ENCODE data around the gene YAF2. TPM values are rescaled to one million over a fixed set of nuclear protein-coding genes. Genes with fewer than 3 reads are reported as not detected.

The YAF2 gene, protein sequence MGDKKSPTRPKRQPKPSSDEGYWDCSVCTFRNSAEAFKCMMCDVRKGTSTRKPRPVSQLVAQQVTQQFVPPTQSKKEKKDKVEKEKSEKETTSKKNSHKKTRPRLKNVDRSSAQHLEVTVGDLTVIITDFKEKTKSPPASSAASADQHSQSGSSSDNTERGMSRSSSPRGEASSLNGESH
- polyA plus RNA-seq = 10 to 100 TPM; 13.8 to 24.5 (median 16.4) TPM

DNA sequence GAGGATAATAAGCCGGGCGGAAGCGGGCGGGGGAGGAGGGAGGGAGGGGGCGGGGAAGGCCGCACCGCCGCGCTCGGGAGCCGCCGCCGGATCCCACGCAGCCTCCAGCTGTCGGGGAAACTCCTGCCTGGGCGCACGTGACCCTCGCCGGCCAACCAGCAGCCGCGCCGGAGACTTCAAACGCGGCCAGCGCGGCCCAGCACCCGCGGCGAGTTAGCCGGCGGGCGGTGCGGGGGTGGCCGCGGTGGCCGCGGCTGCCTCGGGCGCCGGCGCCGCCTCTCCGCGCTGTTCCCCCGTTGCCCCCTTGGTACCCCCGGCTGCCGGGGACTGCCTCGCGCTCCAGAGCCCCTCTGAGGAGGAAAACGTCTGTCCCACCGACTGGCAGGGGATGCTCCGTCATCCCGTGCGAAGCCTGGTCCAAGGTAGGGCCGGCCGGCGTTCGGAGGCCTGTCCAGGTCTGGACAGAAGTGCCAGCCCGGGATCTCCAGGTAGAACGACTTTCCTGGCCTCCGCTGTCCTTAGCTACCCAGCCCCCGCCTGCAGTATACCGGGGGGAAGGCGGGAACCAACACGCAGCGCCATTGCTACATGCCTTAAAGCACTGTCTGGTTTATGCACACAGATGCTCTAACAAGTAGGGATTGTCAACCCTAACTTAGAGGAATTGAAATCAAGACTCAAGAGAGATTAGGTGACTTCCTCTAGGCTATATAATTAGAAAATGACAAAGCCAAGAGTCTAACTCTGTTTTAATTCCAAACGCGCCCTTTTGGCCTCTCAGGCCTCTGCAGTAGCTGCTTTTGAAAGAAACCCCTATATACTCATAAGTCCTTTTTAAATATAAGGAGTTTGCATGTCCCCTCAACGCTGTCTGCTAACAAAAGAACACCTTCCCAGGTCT, at the start of gene YAF2:
TSS of gene YAF2 (minus strand) at position 9 of the 901 bp plus-strand sequence. CDS start 68 bp downstream, outside the sequence.
- peaks cover 34 to 56% of the 10 kb centered on the region in 2 donors for H3K4me1 Mint-ChIP-seq
- DNase-seq = peak; percentile 85 to 88 (median 86)
- peak within 1 kb of the TSS; percentile 88 to 97 (median 94) for H3K27ac Mint-ChIP-seq
- H3K4me3 Mint-ChIP-seq = peak within 1 kb of the TSS; percentile 84 to 94 (median 89)
- no peaks in the 10 kb centered on the region for H3K9me3 Mint-ChIP-seq
- H3K27me3 Mint-ChIP-seq (ENCODE audit: low read depth in 3 of 3) = peaks cover 7 to 20% (median 8%) of the 10 kb centered on the region in 3 donors
- H3K36me3 Mint-ChIP-seq = peaks cover 0 to 6% (median 5%) of the 10 kb centered on the region in 3 donors

DNA sequence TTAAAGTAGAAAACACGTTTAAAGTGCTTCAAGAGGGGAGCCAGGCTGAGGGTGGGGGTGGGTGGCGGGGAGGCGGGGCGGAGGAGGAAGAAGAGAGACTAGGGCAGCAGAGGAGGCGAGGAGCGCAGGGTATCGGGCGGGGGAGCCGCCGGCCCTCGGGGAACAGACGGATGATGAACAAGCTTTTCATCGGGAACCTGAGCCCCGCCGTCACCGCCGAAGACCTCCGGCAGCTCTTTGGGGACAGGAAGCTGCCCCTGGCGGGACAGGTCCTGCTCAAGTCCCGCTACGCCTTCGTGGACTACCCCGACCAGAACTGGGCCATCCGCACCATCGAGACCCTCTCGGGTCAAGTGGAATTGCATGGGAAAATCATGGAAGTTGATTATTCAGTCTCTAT, 48.7 kb upstream of the YAF2 start:
- Mint-ChIP-seq H3K4me3 (no peak overlapping the region), H3K36me3 (no peaks in the 10 kb centered on the region)

DNA sequence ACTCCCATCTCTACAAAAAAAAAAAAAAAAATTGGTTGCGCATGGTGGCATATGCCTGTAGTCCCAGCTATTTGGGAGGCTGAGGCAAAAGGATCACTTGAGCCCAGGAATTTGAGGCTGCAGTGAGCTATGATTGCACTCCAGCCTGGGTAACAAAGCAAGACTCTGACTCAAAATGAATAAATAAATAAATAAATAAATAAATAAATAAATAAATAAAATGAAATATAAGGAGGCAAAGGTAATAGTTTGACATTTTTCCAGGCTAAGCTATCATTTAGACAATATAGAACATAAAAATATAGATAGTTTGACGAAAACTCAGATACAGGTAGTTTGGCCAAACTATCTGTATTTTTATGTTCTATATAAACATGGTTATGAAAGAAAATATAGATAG, 47.4 kb upstream of the YAF2 start:
- Mint-ChIP-seq H3K27ac (no peak overlapping the region), H3K4me3 (no peak overlapping the region), H3K36me3 (no peaks in the 10 kb centered on the region), H3K9me3 (no peaks in the 10 kb centered on the region), H3K4me1 (peaks cover 0 to 8% of the 10 kb centered on the region in 2 donors), H3K27me3 (ENCODE audit: low read depth in 3 of 3) (peaks cover 0 to 4% (median 3%) of the 10 kb centered on the region in 3 donors)
- DNase-seq = no peak

More for the DNA sequence above, 48.7 kb upstream of the YAF2 start:
- Mint-ChIP-seq H3K4me1 (peaks cover 0 to 8% of the 10 kb centered on the region in 2 donors), H3K27me3 (ENCODE audit: low read depth in 3 of 3) (peaks cover 0 to 4% (median 3%) of the 10 kb centered on the region in 3 donors), H3K27ac (no peak overlapping the region), H3K9me3 (no peaks in the 10 kb centered on the region)
- no peak for DNase-seq

DNA sequence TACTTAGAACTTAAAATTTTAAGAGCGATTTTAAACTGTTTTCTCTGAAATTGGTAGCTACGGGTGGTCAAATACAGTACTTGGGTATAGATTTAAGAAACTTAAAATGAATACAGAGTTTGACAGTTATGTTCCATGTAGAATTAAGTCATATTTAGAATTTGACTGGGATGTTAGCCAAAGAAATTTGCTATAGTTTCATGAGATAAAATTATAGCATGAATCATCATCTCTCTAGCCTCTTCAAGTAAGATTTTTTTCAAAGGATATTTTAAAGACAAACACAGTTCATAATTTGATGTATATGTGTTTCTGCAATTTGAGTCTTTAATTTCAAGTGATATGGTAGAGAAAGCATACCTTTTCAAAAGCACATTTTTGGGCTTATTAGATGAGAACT, 46.8 kb upstream of the YAF2 start:
- Mint-ChIP-seq H3K27ac (no peak overlapping the region), H3K4me3 (no peak overlapping the region), H3K36me3 (no peaks in the 10 kb centered on the region), H3K9me3 (no peaks in the 10 kb centered on the region), H3K27me3 (ENCODE audit: low read depth in 3 of 3) (peaks cover 0 to 4% (median 3%) of the 10 kb centered on the region in 3 donors), H3K4me1 (peaks cover 0 to 8% of the 10 kb centered on the region in 2 donors)
- DNase-seq = no peak

DNA sequence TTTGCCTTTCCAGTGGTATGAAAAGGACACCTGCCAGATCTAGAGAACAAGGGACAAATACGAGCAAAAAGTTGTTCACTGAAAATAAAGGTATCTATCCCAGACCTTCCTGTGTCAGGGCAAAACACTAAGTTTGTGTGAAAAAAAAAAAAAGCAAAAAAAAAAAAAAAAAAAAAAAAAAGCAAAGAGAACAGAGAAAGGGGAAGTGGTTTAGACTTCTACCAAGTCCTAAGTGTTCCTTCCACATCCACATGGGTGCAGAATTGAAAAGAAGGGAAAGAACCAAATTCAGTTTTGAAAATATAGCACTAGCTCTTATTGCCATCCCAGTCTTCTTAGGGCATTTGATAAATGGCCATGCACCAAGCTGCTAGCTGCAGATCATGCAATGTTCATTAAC, 46.1 kb upstream of the YAF2 start:
- Mint-ChIP-seq H3K27me3 (ENCODE audit: low read depth in 3 of 3) (peaks cover 0 to 4% (median 1%) of the 10 kb centered on the region in 3 donors), H3K9me3 (no peaks in the 10 kb centered on the region), H3K27ac (peak overlapping the region in 1 of 6 donors; percentile 42), H3K4me3 (no peak overlapping the region), H3K36me3 (no peaks in the 10 kb centered on the region), H3K4me1 (peaks cover 0 to 8% of the 10 kb centered on the region in 2 donors)
- no peak for DNase-seq

DNA sequence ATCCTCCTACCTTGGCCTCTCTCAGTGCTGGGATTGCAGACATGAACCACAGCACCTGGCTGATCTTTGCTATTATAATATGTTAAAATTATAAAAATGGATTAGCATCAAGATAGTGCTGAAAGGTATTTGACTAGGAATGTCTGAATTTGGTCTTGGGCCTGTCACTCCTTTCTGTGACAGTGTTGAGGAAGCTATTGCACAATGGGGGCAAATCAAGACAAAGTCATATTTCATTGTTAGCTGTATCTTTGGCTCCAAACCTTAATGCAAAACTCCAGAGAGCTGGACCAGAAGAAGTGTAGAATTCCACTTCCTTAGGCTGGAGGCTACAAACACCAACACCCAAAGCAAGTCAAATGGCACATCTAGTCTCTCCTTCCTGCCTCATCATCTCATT, 45.7 kb upstream of the YAF2 start:
- peaks cover 0 to 4% (median 1%) of the 10 kb centered on the region in 3 donors for H3K27me3 Mint-ChIP-seq (ENCODE audit: low read depth in 3 of 3)
- no peak overlapping the region for H3K4me3 Mint-ChIP-seq
- DNase-seq = no peak
- peaks cover 0 to 8% of the 10 kb centered on the region in 2 donors for H3K4me1 Mint-ChIP-seq
- H3K9me3 Mint-ChIP-seq = no peaks in the 10 kb centered on the region
- H3K36me3 Mint-ChIP-seq = no peaks in the 10 kb centered on the region
- peak overlapping the region in 1 of 6 donors; percentile 42 for H3K27ac Mint-ChIP-seq

DNA sequence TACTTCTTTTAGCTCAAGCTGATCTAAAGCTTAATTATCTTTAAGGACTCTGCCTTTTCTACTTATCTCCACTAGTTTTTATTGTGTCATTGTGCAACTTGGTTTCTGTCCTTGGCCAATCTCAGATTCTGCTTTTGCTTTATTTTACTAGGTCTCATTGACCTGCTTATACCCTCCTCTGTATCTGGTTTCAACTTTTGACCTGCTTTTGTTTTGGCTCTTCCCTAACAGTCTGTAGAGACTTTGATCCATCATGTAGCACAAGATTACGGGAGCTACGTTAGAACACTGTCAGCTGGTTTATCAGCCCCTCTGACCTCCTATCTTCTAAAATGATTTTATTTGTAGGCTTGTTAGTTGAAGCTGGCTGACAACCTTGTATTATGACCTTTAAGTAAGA, 44.2 kb upstream of the YAF2 start:
- Mint-ChIP-seq H3K4me3 (no peak overlapping the region), H3K36me3 (no peaks in the 10 kb centered on the region), H3K4me1 (peaks cover 0 to 8% of the 10 kb centered on the region in 2 donors), H3K9me3 (no peaks in the 10 kb centered on the region), H3K27me3 (ENCODE audit: low read depth in 3 of 3) (peaks cover 0 to 5% (median 0%) of the 10 kb centered on the region in 3 donors), H3K27ac (no peak overlapping the region)
- no peak for DNase-seq

DNA sequence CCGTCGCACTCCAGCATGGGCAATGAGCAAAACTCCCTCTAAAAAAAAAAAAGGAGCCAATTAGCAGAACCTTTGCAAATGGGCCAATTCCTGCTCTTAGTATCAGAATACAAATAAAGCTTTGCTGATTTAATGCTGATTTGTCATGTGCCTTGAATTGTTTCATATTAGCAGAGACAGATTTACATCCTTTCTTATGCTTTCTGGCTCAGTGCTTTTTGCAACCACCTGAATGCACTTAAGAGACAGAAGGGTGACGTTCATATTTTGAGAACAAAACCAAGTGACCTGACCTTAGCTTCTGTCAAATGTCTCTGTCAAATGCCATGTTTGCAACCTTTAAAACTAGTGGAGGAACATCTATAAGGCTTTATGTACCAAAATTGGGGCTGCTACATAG, 43.8 kb upstream of the YAF2 start:
- peaks cover 0 to 8% of the 10 kb centered on the region in 2 donors for H3K4me1 Mint-ChIP-seq

DNA sequence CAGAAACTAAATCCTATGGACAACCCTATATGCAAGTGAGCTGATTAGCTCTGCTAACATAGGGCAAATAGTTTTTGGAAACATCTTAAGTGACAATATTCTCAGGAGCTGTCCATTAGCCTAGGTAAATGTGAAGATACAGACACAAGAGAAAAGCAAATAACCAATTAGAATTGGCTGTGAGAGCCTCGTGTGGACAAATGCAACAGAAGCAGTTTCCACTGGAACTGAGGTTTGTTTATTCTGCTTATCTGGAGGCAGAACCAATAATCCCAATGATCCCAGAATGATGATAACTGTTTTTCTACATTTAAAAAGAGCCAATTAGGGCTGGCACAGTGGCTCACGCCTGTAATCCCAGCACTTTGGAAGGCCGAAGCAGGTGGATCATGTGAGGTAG, 43.2 kb upstream of the YAF2 start:
- DNase-seq = no peak
- Mint-ChIP-seq H3K27me3 (ENCODE audit: low read depth in 3 of 3) (peaks cover 1 to 3% (median 2%) of the 10 kb centered on the region in 3 donors), H3K4me1 (peaks cover 0 to 8% of the 10 kb centered on the region in 2 donors), H3K4me3 (no peak overlapping the region), H3K36me3 (no peaks in the 10 kb centered on the region), H3K27ac (no peak overlapping the region), H3K9me3 (no peaks in the 10 kb centered on the region)

More for the DNA sequence above, 43.8 kb upstream of the YAF2 start:
- DNase-seq = no peak
- H3K27ac Mint-ChIP-seq = no peak overlapping the region
- H3K4me3 Mint-ChIP-seq = no peak overlapping the region
- peaks cover 0 to 3% (median 1%) of the 10 kb centered on the region in 3 donors for H3K27me3 Mint-ChIP-seq (ENCODE audit: low read depth in 3 of 3)
- no peaks in the 10 kb centered on the region for H3K9me3 Mint-ChIP-seq
- no peaks in the 10 kb centered on the region for H3K36me3 Mint-ChIP-seq

DNA sequence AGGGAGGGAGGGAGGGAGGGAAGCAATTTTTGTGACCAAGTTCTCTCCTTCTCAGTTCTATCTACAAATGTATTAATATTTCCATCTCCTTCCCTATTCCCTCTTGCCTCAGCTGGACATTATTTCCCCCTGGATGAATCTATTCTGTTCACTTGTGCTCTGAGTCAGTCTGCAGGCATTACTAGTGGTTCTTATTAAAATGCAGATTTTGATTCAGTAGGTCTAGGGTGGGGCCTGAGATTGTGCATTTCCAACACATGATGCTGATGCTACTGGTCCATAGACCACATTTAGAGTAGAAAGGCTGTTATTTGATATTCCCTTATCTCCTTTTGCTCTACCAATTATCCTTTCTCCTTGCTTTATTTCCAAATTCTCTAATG, 40.1 kb upstream of the YAF2 start:
- no peaks in the 10 kb centered on the region for H3K9me3 Mint-ChIP-seq
- H3K4me1 Mint-ChIP-seq = no peaks in the 10 kb centered on the region
- no peak for DNase-seq
- no peak overlapping the region for H3K4me3 Mint-ChIP-seq
- peaks cover 3% of the 10 kb centered on the region in 3 donors for H3K27me3 Mint-ChIP-seq (ENCODE audit: low read depth in 3 of 3)
- no peak overlapping the region for H3K27ac Mint-ChIP-seq
- H3K36me3 Mint-ChIP-seq = no peaks in the 10 kb centered on the region

DNA sequence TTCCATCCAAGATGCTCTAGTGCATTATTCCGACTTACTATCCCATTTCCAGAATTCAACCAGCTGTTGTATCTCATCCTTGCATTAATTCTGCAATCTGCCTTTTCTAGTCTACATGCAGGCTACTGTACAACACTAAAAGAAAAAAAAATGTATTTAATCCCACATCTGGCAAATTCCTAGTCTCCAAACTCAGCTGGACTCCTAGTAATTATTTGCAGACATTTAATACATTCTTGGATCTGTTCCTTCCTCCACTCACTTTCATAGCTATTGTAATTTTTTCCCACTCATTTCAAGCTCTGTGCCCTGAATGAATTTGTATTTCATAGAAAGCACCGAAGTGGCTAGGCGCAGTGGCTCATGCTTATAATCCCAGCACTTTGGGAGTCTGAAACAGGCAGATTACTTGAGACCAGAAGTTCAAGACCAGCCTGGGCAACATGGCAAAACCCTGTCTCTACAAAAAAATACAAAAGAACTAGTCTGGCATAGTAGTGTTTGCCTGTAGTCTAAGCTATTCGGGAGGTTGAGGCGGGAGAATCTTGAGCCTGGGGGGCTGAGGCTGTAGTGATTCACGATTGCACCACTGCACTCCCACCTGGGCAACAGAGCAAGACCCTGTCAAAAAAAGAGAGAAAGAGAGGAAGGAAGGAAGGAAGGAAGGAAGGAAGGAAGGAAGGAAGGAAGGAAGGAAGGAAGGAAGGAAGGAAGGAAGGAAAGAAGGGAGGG, 39.5 kb upstream of the YAF2 start:
- no peaks in the 10 kb centered on the region for H3K36me3 Mint-ChIP-seq
- no peak for DNase-seq
- H3K27me3 Mint-ChIP-seq (ENCODE audit: low read depth in 3 of 3) = peaks cover 3 to 5% (median 3%) of the 10 kb centered on the region in 3 donors
- no peaks in the 10 kb centered on the region for H3K4me1 Mint-ChIP-seq
- H3K4me3 Mint-ChIP-seq = no peak overlapping the region
- no peak overlapping the region for H3K27ac Mint-ChIP-seq
- no peaks in the 10 kb centered on the region for H3K9me3 Mint-ChIP-seq

DNA sequence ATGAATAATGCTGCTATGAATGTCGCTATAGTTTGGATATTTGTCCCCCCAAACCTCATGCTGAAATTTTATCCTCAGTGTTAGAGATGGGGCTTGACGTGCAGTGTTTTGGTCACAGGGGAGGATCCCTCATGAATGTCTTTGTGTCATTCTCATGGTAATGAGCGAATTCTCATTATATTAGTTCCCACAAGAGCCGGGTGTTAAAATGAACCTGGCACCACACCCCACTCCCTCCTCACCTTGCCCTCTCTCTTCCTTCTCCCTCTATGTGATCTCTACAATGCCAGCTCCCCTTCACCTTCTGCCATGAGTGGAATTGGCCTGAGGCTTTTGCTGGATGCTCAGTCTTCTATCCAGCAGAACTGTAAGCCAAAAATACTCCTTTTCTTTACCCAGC, 37.5 kb upstream of the YAF2 start:
- H3K4me3 Mint-ChIP-seq = no peak overlapping the region
- H3K4me1 Mint-ChIP-seq = peaks cover 0 to 2% of the 10 kb centered on the region in 2 donors
- H3K27ac Mint-ChIP-seq = no peak overlapping the region
- no peak for DNase-seq
- H3K27me3 Mint-ChIP-seq (ENCODE audit: low read depth in 3 of 3) = peaks cover 3 to 10% (median 3%) of the 10 kb centered on the region in 3 donors
- no peaks in the 10 kb centered on the region for H3K9me3 Mint-ChIP-seq
- H3K36me3 Mint-ChIP-seq = no peaks in the 10 kb centered on the region

DNA sequence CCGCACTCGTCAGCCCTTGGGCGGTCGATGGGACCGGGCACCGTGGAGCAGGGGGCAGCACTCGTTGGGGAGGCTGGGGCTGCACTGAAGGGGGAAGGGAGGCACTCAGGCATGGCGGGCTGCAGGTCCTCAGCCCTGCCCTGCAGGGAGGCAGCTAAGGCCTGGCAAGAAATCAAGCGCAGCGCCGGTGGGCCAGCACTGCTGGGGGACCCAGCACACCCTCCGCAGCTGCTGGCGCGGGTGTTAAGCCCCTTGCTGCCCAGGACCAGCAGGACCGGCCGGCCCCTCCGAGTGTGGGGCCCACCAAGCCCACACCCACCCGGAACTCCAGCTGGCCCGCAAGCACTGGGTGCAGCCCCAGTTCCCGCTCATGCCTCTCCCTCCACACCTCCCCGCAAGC, 35.7 kb upstream of the YAF2 start:
- Mint-ChIP-seq H3K36me3 (no peaks in the 10 kb centered on the region), H3K9me3 (no peaks in the 10 kb centered on the region), H3K27me3 (ENCODE audit: low read depth in 3 of 3) (peaks cover 3 to 16% (median 5%) of the 10 kb centered on the region in 3 donors), H3K4me3 (no peak overlapping the region), H3K27ac (no peak overlapping the region), H3K4me1 (peaks cover 0 to 2% of the 10 kb centered on the region in 2 donors)
- no peak for DNase-seq

DNA sequence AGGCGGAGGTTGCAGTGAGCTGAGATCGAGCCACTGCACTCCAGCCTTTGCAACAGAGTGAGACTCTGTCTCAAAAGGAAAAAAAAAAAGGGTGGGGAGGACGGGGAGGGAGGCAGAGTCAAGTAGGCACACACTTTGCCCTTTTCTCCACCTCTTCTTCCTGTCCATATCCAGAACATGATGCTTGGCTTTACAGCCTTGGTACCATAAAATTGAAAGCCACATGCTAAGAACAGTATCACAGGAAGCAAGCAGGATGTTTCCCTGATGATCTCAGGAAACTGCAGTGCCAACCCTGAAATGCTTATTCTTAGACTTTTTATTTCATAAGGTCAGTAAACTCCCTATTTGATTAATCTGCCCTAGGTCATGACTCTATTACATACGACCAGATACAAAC, 32.5 kb upstream of the YAF2 start:
- no peaks in the 10 kb centered on the region for H3K36me3 Mint-ChIP-seq
- peaks cover under 1 to 13% (median 5%) of the 10 kb centered on the region in 3 donors for H3K27me3 Mint-ChIP-seq (ENCODE audit: low read depth in 3 of 3)
- no peak for DNase-seq
- no peaks in the 10 kb centered on the region for H3K9me3 Mint-ChIP-seq
- peaks cover 0 to 2% of the 10 kb centered on the region in 2 donors for H3K4me1 Mint-ChIP-seq
- no peak overlapping the region for H3K4me3 Mint-ChIP-seq
- no peak overlapping the region for H3K27ac Mint-ChIP-seq

Data from immature natural killer cell (primary cell).